ENCODE data around the gene DCTN4. TPM values are rescaled to one million over a fixed set of nuclear protein-coding genes. Genes with fewer than 3 reads are reported as not detected.
A peak's percentile ranks its signal among the peaks of the same experiment; 100 is the strongest.

DCTN4 gene
- total and polyA plus RNA-seq, 2 of the 8 experiments (the other 6 are each of a cell fraction or from before 2014, with no cell fraction given), result 20.5 to 42.7 TPM

GRCh38 chr5:150758531-150759333 lies at the start of gene DCTN4 (continued):
- TF ChIP-seq, protein P1, sequence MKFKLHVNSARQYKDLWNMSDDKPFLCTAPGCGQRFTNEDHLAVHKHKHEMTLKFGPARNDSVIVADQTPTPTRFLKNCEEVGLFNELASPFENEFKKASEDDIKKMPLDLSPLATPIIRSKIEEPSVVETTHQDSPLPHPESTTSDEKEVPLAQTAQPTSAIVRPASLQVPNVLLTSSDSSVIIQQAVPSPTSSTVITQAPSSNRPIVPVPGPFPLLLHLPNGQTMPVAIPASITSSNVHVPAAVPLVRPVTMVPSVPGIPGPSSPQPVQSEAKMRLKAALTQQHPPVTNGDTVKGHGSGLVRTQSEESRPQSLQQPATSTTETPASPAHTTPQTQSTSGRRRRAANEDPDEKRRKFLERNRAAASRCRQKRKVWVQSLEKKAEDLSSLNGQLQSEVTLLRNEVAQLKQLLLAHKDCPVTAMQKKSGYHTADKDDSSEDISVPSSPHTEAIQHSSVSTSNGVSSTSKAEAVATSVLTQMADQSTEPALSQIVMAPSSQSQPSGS (IDR thresholded peaks at IDR 0.05; ENCODE audit: low read length), result peak; percentile 42; the same call in 1 of the 2 replicates
- TF ChIP-seq YY1 (IDR thresholded peaks at IDR 0.05; ENCODE audit: low read depth, low read length), result peak; percentile 97
- TF ChIP-seq POLR2AphosphoS5 (IDR thresholded peaks at IDR 0.05; ENCODE audit: low read depth, low read length), result peak; percentile 93
- TF ChIP-seq E2F6 (IDR thresholded peaks at IDR 0.05), result peak; percentile 98
- TF ChIP-seq CREB1 (IDR thresholded peaks at IDR 0.05), result peak; percentile 96
- peak; percentile 85 to 88 for TF ChIP-seq POLR2A (IDR thresholded peaks at IDR 0.05; ENCODE audit: control extremely low read depth in 1 of 2, low read depth in 2 of 2, low read length in 2 of 2)
- no peak for TF ChIP-seq SP4 (IDR thresholded peaks at IDR 0.05; ENCODE audit: low read length)
- TF ChIP-seq SP2 (IDR thresholded peaks at IDR 0.05; ENCODE audit: low read length), result peak; percentile 83
- 0 out of 2 replicates have a peak, but pooled peaks have one; percentile 19 for TF ChIP-seq JUND (IDR thresholded peaks at IDR 0.05; ENCODE audit: low read length)
- TF ChIP-seq, protein P2, sequence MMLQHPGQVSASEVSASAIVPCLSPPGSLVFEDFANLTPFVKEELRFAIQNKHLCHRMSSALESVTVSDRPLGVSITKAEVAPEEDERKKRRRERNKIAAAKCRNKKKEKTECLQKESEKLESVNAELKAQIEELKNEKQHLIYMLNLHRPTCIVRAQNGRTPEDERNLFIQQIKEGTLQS (IDR thresholded peaks at IDR 0.05; ENCODE audit: insufficient read depth, low read depth, low read length), result peak; percentile 88
- TF ChIP-seq GABPA (IDR thresholded peaks at IDR 0.05; ENCODE audit: borderline replicate concordance, insufficient read depth, low read length), result no peak
- TF ChIP-seq RFX5 (IDR thresholded peaks at IDR 0.05; ENCODE audit: borderline replicate concordance, low read depth, low read length), result no peak
- no peak for TF ChIP-seq RAD21 (IDR thresholded peaks at IDR 0.05 in 1 of 2, conservative IDR thresholded peaks at IDR 0.05 in 1 of 2; ENCODE audit: low read depth in 2 of 2, low read length in 2 of 2)
- 0 out of 4 replicates have a peak, but pooled peaks of 1 of the 3 experiments have one; percentile 16 for TF ChIP-seq CTCF (IDR thresholded peaks at IDR 0.05; ENCODE audit: control extremely low read depth in 1 of 3, insufficient read depth in 1 of 3, low read depth in 1 of 3, low read length in 3 of 3)

All from H1 (cell line).